GM18519 (cell line): ENCODE results near the gene ARL17B.
A peak's percentile ranks its signal among the peaks of the same experiment; 100 is the strongest.
"Not testable (repeated sequence)": the region's sequence is repeated elsewhere in the genome, so short reads cannot be mapped to it uniquely, and the experiment has no call there.

Source experiments
- ATAC-seq: cut with Tn5 transposase; IDR thresholded peaks from one replicate; pipeline ENCODE4 v1.9.1; 2021; ENCODE audit warnings: mild to moderate bottlenecking, moderate library complexity; ENCODE audit not compliant: unreplicated experiment, low FRiP score

The ARL17B gene

DNA sequence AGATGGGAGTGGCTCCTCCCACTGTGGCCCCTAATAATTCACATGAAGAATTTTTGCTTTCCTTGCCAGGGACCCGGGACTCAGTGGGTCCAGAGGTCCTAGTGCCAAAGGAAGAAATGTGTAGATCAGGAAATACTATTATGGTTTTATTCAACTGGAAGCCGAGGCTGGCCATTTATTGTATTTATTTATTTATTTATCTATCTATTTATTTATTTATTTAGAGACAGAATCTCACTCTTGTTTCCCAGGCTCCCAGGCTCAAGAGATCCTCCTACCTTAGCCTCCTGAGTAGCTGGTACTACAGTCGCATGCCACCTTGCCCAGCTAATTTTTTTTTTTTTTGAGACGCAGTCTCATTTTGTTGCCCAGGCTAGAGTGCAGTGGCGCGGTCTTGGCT, 107.4 kb downstream of the ARL17B start:
- ATAC-seq: not testable (repeated sequence)

DNA sequence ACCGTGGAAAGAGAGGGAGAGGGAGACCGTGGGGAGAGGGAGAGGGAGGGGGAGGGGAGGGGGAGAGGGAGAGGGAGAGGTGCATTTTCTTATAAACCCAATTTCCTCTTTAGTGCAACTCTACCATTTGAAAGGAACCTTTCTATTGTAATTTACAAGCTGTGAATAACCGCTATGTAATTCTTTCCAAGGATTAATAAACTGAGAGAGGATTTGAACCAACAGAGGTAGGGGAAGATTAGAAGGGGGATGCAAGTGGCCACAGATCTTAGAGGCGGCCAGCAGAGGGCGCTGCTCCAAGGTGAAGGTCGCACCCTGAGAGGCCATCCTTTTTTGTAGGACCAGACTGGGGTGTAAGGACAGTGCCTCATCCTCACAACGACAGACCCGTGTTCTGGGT, 107.8 kb downstream of the ARL17B start:
- ATAC-seq: not testable (repeated sequence)

DNA sequence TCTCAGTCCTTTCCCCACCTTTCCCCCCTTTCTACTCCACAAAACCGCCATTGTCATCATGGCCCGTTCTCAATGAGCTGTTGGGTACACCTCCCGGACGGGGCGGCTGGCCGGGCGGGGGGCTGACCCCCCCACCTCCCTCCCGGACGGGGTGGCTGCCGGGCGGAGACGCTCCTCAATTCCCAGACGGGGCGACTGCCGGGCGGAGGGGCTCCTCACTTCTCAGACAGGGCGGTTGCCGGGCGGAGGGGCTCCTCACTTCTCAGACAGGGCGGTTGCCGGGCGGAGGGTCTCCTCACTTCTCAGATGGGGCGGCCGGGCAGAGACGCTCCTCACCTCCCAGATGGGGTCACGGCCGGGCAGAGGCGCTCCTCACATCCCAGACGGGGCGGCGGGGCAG, 108.8 kb downstream of the ARL17B start:
- ATAC-seq: not testable (repeated sequence)

DNA sequence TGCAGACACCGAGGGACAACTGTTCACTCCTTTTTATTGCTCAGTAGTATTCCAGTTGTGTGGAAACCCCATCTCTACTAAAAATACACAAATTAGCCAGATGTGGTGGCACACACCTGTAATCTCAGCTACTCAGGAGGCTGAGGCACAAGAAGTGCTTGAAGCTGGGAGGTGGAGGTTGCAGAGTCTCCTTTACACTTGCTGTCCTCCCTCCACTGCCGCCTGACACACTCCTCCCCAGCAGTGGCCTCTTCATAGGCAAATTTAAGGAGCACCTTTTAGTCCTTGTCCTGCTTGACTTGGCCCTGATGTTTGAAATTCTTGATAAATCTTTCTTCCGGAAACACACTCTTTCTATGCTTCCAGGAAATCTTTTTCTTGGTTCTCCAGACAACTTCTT, 112.4 kb downstream of the ARL17B start:
- ATAC-seq: not testable (repeated sequence)

DNA sequence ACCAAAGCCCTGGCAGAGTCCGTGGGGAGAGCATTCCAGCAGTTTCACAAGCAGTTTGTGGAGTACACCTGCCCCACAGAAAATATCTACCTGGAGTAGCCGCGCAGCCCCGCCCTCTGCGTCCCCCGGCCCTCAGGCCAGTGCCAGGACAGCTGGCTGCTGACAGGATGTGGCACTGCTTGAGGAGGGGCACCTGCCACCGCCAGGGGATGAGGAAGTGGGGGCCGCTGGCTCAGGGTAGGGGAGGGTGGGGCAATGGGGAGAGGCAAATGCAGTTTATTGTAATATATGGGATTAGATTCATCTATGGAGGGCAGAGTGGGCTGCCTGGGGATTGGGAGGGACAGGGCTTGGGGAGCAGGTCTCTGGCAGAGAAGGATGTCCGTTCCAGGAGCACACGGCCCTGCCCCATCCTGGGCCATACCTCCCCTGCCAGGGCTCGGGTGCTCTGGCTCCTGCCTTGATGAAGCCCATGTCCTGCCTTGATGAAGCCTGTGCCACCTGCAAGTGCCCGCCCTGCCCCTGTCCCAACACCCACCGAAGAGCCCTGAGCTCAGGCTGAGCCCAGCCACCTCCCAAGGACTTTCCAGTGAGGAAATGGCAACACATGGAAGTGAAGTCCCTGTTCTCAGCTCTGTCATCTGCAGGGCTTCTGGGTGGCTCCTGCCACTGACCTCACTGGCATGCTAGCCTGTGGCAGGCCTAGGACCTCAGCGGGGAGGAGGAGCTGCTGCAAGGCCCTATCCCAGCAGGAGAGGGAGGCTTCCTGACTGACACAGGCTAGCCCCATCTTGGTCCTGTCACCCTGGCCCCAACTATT, 116.4 kb downstream of the ARL17B start:
- ATAC-seq: not testable (repeated sequence)

DNA sequence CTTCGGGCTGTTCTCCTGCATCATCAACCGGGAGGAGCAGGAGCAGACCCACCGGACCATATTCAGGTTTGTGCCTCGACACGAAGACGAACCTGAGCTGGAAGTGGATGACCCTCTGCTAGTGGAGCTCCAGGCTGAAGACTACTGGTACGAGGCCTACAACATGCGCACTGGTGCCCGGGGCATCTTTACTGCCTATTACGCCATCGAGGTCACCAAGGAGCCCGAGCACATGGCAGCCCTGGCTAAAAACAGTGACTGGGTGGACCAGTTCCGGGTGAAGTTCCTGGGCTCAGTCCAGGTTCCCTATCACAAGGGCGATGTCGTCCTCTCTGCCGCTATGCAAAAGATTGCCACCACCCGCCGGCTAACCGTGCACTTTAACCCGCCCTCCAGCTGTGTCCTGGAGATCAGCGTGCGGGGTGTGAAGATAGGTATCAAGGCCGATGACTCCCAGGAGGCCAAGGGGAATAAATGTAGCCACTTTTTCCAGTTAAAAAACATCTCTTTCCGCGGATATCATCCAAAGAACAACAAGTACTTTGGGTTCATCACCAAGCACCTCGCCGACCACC, 117.1 kb downstream of the ARL17B start:
- not testable (repeated sequence) for ATAC-seq

DNA sequence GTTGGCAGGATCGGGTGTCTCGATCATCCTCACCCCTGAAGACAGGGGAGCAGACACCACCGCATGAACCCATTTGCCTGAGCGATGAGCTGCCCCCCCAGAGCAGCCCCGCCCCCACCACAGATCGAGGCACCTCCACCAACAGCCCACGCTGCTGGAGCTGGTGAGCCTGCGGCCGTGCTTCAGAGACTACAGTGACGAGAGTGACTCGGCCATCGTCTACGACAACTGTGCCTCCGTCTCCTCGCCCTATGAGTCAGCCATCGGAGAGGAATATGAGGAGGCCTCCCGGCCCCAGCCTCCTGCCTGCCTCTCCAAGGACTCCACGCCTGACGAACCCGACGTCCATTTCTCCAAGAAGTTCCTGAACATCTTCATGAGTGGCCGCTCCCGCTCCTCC, 117.6 kb downstream of the ARL17B start:
- not testable (repeated sequence) for ATAC-seq

DNA sequence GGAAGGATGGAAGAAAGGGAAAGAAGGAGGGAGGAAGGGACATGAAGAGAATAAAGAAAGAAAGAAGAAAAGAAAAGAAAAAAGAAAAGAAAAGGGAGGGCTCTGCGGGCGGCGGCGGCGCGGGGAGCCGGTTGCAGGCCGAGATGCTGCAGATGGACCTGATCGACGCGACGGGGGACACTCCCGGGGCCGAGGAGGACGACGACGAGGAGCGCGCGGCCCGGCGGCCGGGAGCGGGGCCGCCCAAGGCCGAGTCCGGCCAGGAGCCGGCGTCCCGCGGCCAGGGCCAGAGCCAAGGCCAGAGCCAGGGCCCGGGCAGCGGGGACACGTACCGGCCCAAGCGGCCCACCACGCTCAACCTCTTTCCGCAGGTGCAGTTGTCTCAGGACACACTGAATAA, 118.1 kb downstream of the ARL17B start:
- not testable (repeated sequence) for ATAC-seq

DNA sequence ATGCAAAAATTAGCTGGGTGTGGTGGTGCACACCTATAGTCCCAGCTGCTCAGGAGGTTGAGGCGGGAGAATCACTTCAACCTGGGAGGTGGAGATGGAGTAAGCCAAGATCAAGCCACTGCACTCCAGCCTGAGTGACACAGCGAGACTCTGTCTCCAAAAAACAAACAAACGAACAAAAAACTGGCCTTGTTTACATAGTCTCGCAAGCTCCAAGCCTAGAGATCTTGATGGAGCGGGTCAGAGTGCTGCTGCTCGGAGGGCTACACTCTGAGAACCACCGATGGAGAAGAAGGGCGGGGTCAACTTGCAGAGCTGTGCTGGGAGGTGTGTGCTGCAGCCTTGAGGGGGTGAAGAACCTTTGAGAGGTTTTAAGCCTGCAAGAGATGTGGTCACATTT, 130.2 kb downstream of the ARL17B start:
- not testable (repeated sequence) for ATAC-seq

DNA sequence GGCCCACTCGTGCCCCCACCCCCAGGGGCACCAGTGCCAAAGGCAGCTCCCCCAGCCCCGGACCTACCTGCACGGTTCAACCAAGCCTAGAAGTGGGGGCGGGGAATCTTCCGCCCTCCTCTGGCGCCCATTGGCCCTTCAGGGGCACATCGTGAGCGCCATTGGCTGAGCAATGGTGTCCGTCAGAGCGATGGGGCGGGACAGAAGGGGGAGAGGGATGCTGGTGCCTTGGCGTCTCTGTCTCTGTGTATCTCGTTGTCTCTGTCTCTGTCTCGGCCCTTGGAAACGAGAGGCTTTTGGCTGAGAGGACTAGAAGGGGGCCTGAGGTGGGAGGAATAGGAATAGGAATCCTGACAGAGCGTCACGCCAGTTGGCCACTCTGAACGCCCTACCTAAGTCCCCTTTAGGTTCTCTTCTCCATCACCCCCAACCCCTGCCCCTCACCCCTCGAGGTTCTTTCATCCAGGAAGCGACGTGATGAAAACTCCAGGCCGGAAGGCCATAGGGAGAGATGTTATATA, 136.2 kb downstream of the ARL17B start:
- peak; percentile 90 for ATAC-seq

DNA sequence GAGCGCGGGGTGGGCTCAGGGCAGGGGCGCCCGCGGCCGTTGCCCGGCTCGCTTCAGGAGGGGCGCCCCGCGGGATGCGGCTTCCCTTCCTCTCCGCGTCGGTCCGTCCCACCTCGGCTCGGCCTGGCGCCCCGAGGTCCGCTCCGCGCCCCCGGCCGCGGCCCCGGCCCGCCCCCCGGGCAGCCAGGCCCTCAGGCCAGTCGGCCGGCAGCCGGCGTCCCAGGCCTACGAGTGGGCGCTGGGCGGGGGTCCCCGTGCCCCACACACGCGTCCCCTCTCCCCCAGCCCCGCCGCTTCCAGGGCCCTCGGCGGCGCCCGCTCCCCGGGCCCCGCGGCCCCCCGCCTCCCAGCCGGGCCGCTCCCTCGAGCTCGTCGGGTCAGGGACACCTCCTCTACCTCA, 136.7 kb downstream of the ARL17B start:
- peak; percentile 11 for ATAC-seq
